GM21576 (cell line): Measurements from ENCODE around the gene RAB18.
"Not testable (repeated sequence)": the region's sequence is repeated elsewhere in the genome, so short reads cannot be mapped to it uniquely, and the experiment has no call there.

Source experiments
- ATAC-seq: cut with Tn5 transposase; IDR thresholded peaks from one replicate; pipeline ENCODE4 v1.9.1; 2021; ENCODE audit warnings: mild to moderate bottlenecking, moderate library complexity; ENCODE audit not compliant: unreplicated experiment

RAB18 gene

GRCh38 chr10:27504808-27505460 is 830 bp downstream of the RAB18 start:
- ATAC-seq: no peak

DNA sequence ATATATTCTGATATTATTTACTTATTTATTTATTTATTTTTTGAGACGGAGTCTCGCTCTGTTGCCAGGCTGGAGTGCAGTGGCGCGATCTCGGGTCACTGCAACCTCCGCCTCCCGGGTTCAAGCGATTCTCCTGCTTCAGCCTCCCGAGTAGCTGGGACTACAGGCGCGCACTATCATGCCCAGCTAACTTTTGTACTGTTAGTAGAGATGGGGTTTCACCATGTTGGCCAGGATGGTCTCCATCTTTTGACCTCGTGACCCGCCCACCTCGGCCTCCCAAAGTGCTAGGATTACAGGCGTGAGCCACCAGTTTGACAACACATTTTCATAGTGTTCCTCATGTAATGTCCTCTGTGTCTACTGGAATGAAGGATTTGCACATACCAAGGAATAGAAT is 1.4 kb downstream of the RAB18 start:
- ATAC-seq: not testable (repeated sequence)

DNA sequence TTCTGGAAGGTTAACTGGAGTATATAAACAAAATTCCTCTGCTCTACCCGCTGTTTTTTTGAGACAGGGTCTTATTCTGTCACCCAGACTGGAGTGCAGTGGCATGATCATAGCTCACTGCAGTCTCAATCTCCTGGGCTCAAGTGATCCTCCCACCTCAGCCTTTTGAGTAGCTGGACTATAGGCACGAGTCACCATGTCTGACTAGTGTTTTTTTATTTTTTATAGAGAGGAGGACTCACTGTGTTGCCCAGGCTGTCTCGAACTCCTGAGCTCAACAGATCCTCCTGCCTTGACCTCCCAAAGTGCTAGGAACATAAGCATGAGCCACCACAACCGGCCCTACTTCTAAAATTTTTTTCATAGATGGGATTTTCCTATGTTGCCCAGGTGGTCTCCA is 2.2 kb downstream of the RAB18 start:
- ATAC-seq: no peak

GRCh38 chr10:27512548-27512947 is 8.4 kb downstream of the RAB18 start:
- no peak for ATAC-seq

GRCh38 chr10:27513451-27514191 is 9.5 kb downstream of the RAB18 start:
- ATAC-seq: no peak

DNA sequence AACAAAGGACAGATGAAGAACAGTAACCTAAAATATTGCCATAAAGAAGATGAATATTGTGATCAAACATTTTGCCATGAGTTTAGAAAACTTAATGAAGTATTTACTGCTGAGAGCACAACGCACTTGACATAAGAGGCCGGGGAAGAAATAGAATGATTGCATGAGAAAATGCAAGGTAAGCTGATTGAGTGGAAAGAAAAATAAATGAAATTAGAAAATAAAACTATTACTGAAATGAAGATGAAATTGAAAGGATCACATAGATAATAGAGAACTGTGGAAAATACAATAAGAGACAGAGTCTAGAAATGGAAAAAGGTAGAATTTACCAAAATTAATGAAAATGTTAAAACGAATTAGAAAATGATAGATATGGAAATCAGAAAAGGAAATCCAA is 10.1 kb downstream of the RAB18 start:
- ATAC-seq: no peak

- no peak for ATAC-seq
Measured at GRCh38 chr10:27518261-27518660, 14.2 kb downstream of the RAB18 start.

GRCh38 chr10:27525819-27526218 is 21.7 kb downstream of the RAB18 start:
- ATAC-seq: no peak

DNA sequence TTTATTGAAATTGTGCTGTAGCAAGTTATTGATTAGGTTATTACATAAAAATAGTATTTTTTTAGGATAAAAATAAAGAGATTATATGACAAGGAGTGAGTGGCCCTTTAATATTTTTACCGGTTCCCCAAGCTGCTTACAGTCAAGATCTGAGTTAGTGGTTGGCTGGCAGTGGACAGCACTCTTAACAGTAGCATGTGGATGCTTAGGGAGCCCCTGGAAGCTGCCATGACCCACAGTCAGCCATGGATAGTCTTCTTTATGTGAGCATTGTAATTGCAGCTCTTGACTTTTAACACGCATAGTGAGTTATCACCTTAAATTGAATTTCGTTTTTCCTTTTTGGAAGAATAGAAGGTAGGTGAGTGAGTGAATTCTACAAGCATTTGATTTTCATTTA is 22.1 kb downstream of the RAB18 start:
- ATAC-seq: no peak

DNA sequence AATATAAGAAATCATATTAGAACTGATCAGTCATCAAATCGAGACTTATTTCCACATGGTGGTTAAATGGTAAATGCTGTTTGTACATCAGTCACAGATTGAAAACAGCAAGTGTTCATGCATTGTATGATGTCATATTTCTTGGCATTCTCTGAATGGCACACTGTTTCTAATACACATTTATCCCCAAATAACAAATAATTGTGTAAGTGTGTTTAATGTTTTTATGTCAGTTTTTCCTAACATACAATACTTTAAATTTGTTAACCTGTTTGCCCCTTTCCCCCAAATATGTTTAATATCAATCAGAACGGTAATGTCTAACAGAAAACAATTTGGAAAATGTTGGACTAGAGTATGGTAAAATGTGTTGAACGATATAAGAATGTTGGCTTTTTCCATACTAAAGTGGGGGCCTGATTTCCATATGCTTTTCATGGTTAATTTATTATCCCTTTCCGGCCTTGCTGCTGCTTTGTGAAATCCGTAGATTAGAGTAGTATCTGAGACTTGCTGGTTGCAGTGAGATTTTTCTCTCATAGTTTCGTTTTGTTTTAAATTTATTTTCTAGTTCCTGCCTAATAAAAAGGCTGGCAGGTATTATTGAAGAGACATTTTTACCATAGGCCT is 23.7 kb downstream of the RAB18 start:
- no peak for ATAC-seq

DNA sequence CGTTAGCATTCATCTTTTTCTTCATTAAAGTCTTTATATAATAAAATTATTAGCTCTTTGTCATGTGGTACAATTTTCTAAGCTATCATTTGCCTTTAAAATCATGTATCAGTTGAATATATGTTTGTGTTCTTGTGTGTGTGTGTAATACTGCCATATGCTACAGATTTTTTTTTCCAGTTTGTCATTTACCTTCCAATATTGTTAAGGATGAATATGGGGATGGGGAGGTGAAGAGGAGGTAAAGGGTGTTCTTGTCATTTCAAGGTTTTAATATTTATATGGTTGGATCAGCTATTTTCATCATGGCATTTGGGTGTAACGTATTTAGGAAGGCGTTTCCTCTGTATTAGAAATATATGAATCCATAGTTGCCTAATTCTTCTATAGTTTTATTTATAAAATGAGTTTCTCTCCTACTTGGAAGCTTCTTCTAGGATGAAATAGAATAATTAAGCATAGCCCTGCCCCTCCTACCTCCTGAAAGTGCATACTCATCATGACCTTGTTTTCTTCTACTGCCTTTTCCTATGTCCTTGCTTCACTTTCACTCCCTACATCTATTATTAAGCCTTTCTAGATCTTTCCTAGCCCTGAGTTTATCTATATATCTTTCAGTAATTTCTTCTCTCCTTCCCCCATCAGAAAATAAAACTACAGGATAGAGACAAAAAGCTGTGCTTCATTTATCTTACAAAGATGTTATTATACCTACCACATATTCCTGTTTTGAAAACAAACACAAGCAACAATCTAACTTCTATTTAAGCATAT is 25.1 kb downstream of the RAB18 start:
- ATAC-seq: no peak

DNA sequence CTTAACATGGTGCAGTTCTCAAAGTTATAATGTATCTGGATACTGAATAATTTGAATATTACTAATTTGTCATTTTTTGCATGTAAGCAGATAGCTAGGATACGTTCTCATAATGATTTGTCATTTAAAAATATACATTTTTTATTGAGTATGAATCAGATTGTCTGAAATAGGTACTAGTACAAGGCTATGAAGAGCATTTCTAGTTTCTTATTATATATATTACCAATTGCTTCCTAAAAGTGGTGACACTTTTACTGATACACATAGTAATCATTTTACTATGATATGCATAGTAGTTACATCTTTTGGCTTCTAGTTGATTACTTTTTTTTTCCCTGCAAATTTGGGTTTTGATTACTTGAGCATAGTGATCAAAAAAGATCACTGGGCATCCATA is 26.4 kb downstream of the RAB18 start:
- ATAC-seq: no peak

- no peak for ATAC-seq
Measured at GRCh38 chr10:27531336-27531847, 27.3 kb downstream of the RAB18 start.

DNA sequence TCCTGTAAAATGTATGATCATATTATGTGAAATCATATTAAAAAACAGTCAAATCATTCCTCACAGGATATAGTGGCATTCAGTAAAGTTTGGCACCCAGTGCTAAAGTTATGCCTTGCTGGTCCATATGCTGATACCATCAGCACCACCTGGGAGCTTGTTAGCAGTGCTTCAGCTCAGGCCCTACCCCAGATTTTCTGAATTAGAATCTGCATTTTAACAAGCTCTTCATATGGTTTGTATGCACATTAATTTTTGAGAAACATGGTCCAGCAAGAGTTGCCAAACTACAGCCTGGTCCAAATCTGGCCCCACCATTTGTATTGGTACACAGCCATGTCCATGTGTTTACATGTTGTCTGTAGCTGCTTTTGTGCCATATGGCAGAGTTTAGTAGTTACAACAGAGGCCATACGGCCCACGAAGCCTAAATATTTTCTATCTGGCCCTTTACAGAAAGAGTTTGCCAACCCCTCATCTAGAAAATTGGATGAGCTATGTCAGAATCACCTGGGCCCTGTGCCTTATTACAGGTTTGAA is 30.1 kb downstream of the RAB18 start:
- ATAC-seq: no peak

DNA sequence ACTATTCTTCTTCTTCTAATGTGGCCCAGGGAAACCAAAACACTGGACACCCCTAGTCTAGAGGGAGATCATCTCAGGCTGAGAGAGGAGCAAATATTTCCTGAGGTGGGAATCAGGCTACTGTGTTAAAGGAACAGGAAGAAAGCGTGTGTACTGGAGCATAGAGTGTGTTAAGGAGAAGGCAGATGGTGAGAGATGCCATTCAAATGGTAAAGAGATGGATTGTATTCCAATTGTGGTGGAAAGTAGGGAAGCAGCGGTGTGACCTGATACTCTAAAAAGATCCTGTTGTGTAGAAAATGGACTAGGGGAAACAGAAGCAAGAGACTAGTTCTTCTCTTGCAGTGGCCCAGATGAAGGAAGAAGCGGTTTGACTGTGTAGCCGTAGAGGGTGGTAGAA is 31.2 kb downstream of the RAB18 start:
- ATAC-seq: no peak

DNA sequence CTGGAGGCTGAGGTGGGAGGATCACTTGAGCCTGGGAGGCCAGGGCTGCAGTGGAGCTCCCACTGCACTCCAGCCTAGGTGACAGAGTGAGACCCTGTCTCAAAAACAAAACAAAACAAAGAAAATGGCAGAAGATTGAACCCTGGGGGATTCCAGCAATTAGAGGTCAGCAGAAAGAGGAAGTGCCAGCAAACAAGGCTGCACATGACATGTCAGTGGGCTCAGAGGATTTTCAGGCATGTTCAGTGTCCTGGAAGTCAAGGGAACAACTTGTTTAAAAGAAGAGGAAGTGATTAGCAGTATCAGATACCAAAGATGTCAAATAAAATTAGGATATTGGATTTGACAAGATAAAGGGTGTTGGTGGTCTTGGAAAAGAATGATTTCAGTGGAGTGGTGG is 32.3 kb downstream of the RAB18 start:
- no peak for ATAC-seq

DNA sequence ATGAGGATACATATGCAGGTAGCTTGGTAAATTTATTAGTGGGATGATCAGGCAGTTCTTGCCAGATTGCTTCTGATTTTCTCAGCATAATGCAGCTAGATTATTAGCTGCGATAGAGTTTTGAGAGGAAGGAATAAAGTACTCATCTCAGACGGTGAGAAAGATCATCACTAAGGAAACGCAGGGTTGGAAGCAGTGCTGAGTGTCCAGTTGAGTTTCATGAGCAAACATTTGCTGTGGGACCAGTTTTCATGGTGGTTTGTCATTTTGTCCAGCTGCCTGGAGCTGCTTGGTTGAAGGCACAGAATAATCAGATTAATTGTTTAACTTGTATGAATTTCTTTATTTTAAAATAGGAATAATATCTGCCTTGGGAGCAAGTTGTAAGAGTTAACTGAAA is 33.1 kb downstream of the RAB18 start:
- no peak for ATAC-seq

GRCh38 chr10:27537787-27538186 is 33.7 kb downstream of the RAB18 start:
- ATAC-seq: no peak

DNA sequence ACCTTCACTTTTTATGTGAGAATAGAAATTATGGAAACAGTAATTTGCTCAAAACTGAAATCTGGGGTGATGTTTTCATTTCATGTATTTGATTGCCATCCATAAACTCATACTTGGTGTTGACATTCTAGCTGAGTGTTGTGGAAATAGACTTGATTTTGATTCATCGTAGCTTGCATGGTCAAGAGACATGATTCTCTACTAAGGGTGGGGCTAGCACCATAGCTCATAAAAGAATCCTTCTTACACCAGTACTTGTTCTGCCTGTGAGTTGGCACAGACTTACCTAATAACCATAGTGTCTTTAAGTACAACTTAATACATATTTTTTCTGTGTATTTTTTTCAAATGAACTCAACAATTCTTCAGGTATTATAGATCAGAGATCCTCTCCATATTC is 36.6 kb downstream of the RAB18 start:
- no peak for ATAC-seq

- no peak for ATAC-seq
Measured at GRCh38 chr10:27541796-27542729, 38.0 kb downstream of the RAB18 start.
